Activated gamma-delta T cell treated with anti-CD3 and anti-CD28 coated beads, Interleukin-2, amount 50 U/mL, for 16 hours (primary cell): ENCODE results near the gene LARP1.
"Not testable (repeated sequence)": the region's sequence is repeated elsewhere in the genome, so short reads cannot be mapped to it uniquely, and the experiment has no call there.

Experiments used
- DNase-seq: peaks from one replicate; pipeline ENCODE4 v3.0.0-alpha.2; 2020; ENCODE audit warnings: low read depth

Gene LARP1

GRCh38 chr5:154735362-154735761 lies 19.8 kb upstream of the LARP1 start:
- not testable (repeated sequence) for DNase-seq

DNA sequence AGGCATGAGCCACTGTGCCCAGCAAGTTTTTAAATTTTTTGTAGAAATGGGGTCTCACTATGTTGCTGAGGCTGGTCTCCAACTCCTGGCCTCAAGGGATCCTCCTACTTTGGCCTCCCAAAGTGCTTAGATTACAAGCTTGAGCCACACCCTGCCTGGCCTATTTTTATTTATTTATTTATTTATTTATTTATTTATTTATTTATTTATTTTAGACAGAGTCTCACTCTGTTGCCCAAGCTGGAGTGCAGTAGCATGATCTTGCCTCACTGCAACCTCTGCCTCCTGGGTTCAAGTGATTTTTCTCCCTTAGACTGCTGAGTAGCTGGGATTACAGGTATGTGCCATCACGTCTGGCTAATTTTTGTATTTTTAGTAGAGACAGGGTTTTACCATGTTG lies 18.8 kb upstream of the LARP1 start:
- DNase-seq = not testable (repeated sequence)

DNA sequence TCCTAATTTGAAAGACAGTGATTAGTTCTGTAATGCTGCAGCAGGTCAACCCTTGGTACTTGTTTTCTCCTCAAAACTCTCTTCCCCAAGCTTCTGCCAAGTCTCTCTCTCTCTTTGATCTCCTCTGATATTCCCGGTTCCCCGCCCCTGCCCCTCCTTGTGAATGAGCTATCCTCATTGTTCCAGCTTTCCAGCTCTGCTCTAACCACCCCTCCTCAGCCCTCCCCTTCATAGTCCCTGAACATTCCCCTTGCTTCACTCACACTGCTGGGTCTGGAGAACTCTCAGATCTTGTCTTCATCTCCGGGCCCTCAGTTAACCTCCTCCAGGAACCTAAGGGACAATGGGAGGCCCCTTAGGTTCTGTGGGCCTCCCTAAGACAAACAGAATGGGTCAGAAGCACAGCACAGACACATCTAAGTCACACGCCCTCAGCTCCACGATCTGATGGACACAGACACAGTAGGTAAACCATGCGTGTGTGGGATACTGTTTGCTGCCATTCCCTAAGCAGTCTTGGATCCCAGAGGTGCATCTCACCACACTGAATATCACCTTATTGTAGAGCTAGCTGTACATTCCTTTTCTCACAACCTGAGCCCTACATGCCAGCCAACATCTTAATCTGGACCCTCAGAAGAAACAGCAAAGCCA lies 17.4 kb upstream of the LARP1 start:
- no peak for DNase-seq

GRCh38 chr5:154740483-154740882 lies 14.7 kb upstream of the LARP1 start:
- no peak for DNase-seq

DNA sequence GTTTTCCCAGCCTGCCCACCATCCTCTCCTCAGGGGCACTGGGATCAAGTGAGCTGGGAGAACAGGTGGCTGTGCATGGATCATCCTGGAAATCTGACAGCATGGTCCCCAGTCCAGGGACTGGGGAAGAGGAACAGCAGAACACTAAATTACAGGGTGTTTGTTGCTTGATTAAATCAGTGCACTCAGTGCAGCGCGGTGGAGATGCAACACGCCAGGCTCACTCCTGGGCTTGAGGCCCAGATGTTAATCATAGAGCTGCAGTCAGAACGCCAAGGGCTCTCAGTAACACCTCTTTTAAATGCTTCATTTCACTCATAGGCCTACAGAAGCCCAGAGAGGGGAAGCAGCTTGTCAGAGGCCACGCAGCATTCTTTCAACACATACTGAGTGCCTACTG lies 14.2 kb upstream of the LARP1 start:
- DNase-seq = no peak

GRCh38 chr5:154741415-154741814 lies 13.8 kb upstream of the LARP1 start:
- DNase-seq = no peak

- no peak for DNase-seq
Observed at GRCh38 chr5:154743812-154744211, 11.4 kb upstream of the LARP1 start.

DNA sequence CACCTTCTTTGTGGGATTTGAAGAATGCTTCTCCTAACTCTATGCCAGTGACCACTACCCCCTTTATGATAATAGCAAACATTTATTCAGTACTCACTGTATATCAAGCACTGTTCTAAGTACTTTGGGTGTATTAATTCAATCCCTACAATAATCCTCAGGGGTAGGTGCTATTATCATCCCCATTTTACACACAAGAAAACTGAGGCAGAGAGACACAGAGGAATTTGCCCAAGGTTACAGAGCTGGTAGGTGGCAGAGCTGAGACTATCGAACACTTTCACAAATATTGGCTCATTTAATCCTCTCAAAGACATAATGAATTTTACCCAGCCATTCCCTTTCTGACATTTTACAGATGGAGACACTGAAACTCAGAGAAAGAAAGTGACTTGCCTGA lies 9.8 kb upstream of the LARP1 start:
- no peak for DNase-seq

DNA sequence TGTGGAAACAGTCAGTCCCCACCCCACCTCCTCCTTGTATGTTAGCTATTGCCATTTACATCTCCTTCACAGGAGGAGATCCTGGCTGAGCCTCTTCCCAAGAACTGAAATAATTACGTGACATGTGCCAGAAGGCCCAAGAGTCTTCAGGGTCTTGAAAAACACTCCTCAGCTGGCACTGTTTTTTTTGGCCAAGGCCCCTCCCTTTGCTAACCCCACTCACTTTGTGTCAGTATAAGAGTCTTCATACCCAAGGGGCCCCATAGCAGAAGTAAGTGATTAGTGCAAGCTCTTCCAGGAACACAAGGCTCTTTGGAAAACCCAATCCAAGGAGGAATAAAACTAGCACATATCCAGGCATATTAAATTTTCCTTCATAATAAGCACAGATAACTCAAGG lies 5.7 kb upstream of the LARP1 start:
- DNase-seq = no peak

DNA sequence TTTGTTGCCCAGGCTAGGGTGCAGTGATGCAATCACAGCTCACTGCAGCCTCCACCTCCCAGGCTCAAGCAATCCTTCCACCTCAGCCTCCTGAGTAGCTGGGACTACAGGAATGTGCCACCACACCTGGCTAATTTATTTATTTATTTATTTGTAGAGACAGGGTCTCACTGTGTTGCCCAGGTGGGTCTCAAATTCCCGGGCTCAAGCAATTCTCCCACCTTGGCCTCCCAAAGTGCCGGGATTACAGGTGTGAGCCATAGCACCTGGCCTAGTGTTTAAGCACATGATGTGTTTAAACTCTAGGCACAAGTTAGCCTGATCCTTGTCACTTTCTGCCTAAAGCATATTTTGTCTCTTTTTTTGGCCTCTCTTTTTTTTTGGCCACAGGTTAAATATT lies 4.5 kb upstream of the LARP1 start:
- not testable (repeated sequence) for DNase-seq

DNA sequence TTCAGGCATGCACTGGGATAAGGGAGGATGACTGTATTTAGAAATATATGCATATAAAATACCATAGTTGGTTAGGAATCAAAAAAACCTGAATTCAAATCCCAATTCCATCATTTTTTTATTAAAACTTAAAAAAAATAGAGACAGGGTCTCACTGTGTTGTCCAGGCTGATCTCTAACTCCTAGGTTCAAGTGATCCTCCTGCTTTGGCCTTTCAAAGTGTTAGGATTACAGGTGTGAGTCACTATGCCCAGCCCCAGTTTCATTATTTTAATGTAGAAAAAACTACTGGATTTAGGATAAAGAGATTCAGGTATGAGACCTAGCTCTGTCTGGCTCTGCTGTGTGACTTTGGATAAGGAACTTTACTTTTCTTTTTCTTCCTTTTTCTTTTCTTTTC lies 3.3 kb upstream of the LARP1 start:
- DNase-seq = no peak

- no peak for DNase-seq
Observed at GRCh38 chr5:154753792-154754191, 1.4 kb upstream of the LARP1 start.

DNA sequence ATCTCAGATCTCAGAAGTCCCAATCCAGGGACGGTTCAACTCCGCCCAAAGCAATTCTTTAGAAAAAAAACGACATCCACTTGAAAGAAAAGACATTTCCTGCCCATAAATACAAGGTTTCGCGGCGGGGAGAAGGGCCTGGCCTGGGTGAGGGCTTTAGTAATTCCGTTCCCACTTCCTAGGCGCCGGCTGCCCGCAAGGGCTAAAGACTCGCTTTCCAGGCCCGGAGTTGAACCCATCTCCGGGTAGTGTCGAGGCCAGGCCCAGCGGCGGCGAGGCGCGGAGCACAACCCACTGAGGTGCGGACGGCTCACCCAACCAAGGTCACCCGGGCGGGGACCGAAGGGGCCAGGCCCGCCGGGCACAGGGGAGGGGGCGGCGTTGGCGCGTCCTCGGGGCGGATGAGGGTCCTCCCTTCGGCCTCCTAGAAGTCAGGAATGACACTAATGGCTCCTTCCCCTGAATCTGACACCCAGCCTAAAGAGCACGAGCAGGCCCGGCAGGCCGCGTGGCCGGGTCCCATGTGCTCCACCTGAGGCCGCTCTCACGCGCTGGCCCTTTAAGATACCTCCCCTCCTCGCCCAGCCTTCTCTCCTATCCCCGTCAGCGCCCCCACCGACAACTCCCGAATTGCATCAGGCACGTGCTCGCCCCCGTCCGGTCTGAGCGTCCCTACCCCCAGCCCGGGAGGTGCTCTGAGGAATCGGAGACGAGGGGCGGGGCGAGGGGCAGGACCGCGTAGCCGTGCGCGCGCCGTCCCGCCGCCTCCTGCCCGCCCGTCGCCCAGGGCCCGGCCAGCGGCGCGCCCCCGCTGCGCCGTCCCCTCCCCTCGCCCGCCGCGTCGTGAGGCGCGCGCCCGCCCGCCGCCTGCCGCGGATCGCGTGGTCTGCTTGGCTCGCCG lies 467 bp upstream of the LARP1 start:
- peak; percentile 99 for DNase-seq

GRCh38 chr5:154756009-154756867 lies 1.1 kb downstream of the LARP1 start:
- DNase-seq = peak; percentile 12

DNA sequence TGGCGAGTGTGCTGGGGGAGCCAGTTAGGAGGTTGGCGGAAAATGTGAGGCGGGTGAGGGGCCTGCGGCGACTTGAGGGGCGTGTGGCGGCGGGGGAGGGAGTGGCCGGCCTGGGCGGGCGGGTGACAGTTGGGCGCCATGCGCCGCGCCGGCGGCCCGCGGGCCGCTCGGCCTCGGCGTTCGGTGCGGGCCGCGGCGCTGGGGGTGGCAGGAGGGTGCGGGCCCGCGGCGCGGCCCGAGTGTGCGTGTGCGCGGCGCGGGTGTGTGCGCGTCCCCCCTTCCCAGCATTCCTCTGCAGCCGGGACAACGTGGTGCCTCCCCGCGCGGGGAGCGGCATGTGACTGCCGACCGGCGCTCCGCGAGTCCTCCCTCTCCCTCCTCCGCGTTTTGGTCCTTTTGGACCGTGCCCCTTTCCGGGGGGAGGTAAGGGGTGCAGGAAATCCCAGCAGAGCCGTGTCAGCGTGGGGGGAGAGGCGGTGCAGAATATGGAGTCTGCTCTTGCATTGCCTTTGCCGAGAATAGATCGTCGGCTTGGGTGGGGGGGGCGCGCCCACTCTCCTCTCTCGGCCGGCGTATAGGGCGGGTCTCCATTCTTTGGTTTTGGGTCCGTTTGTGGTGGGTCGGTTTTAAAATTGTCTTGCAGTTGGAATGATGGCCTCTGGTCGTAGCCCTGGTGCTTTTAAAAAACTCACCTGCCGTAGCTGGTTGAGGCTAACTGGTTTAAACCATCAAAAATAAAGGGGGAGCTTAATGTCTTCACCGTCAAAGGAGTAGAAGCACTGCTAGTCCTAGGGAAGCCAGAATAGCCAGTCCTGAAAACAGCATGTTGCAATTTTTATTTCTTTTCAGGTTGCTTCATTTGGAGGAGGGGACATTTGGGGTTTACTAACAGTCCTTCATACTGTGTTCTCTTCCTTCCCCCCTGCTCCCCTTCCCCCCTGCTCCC lies 2.0 kb downstream of the LARP1 start:
- peak; percentile 45 for DNase-seq

- DNase-seq = peak; percentile 27
Observed at GRCh38 chr5:154757814-154758406, 2.7 kb downstream of the LARP1 start.

GRCh38 chr5:154758493-154758892 lies 3.3 kb downstream of the LARP1 start:
- no peak for DNase-seq

GRCh38 chr5:154758977-154759376 lies 3.8 kb downstream of the LARP1 start:
- DNase-seq = no peak

DNA sequence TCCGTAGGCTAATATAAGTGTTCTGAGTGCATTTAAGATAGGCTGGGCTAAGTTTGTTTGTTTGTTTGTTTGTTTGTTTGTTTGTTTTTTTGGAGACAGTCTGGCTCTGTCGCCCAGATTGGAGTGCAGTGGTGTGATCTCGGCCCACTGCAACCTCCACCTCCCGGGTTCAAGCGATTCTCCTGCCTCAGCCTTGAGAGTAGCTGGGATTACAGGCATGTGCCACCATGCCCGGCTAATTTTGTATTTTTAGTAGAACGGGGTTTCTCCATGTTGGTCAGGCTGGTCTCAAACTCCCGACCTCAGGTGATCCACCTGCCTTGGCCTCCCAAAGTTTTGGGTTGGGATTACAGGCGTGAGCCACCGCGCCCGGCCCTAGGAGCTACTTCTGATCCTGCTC lies 4.7 kb downstream of the LARP1 start:
- DNase-seq = not testable (repeated sequence)

DNA sequence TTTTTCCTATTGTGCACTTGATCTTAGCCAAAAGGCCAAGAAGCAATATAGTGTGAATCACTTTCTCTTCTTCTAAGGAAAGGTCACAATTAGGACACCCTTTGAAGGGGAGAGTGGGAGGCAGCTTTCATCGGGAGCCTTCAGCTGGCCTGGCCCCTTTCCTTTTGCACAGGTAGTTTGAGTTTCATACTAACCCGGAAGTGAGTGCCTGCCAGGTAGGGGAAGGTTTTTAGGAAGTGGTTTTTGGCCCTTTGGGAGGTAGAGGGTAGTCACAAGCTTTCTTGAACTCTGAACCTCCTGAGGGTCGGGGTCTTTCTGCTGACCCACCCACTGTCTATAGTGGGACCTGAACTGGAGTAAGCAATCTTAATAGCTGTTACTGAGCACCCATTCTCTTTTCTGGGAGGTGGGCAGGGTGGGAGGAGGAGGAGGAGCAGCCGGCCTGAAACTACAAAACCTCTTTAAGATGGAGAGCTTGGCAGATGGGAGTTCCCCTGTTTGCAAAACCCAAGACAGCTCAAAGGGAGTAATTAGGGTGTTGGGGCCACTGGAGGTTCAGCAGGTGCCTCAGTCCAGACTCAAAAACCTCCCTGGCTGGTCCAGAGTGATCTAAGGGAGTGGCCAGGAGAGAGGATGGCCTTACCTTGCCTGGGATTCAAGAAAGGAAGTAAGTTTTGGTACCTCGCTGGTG lies 6.0 kb downstream of the LARP1 start:
- no peak for DNase-seq
